Inflammatory macrophage treated with lipopolysaccharide for 1 hour (primary cell): ENCODE measurements around the gene CBFA2T3.

Experiments
- DNase-seq, 2 donors: peaks; one replicate each; pipeline ENCODE4 v3.0.0-alpha.2; 2020 to 2022

CBFA2T3 gene

DNA sequence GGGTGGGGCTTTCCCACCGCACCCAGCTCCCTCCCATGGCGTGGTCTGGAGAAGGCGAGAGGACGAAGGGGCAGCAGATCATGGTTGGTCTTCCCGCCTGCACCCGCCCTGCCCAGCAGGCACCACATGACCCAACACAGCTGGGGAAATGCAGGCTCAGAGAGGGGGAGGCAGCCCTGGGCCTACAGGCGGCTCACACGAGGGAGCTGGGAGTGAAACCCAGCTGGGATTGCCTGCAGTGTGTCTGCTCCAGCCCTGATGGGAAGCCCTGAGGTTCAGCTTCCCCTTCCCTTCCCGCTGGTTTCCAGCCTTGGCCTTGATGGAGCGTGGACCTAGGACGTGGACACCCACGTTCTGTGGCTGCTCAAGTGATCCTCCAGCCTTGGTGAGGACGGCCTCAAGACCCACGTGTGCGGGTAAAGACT, 90.6 kb downstream of the CBFA2T3 start:
- DNase-seq: no peak

DNA sequence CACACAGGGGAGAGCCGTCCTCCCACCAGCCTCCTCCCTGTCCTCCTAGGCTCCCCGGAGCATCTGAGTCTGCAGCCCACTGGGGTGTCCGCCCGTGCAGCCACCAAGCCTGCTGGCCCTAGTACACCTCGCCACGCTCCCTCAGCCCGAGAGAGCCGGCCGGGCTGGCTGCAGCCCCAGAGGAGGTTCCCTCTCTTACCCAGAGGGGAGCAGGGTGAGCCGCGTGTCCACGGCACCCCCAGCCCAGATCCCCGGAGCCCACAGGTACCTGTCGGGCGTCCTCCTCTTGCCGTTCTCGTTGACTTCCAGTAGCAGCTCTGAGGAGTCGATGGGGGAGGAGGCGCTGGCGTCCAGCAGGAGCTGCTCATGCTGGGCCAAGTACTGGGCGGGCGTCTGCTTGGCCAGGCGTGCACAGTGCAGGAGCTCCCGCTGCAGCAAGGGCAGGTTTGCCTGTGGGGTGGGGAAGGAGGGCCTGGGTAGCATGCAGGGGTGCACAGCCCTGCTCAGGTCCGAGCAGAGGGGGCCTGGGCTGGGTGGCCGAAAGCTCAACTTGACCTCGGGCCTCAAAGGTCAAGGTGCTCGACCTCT, 91.2 kb downstream of the CBFA2T3 start:
- no peak for DNase-seq

DNA sequence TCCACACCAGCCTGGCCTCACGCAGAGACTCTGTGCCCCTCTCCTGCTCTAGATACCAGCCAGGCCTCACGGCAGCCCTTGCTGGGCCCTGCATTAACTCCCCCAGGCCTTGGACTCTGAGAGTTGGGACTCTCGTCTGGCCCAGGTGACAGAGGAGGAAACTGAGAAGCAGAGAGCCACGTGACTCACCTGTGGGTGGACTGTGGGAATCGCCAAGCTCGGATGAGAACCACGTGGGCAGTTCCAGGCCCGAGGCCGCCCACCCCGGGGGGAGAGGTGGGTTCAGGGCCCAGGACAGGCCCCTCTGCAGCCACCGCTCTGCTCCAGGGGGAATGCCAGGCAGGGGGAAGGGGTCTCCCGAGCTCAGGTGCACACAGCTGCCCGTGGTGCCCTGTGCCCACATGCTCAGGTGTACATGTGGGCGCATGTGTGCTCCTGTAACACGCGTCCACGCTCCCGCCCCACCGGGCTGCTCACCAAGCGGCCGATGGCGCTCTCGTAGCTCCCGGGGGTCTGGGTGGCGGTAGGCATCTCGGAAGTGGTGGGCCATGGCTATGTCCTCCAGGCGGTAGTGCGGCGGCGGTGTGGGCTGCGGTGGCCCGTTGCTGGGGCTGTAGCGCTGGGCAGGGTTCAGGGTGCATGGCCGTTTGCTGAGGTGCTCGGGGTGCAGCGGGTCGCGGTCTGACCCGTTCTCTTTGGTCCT, 92.3 kb downstream of the CBFA2T3 start:
- no peak for DNase-seq

DNA sequence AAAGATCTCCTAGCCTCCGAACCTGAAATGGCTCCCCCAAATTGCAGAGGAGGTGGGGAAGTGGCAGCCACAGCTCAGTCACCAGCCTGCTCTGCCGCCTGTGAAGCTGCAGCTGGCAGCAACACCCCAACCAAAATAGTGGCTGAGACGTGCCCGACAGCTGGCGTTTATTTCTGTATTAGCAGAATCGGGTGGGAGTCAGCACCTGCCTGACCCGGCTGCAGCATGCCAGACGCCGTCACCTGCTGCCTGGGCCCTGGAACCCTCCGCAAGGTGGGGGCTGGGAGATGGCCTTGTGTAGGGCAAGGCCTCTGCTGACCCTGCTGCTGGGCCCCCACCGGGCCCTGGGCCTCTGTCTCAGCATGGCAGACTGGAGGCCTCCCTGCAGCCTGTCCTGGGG, 93.1 kb downstream of the CBFA2T3 start:
- DNase-seq: no peak

DNA sequence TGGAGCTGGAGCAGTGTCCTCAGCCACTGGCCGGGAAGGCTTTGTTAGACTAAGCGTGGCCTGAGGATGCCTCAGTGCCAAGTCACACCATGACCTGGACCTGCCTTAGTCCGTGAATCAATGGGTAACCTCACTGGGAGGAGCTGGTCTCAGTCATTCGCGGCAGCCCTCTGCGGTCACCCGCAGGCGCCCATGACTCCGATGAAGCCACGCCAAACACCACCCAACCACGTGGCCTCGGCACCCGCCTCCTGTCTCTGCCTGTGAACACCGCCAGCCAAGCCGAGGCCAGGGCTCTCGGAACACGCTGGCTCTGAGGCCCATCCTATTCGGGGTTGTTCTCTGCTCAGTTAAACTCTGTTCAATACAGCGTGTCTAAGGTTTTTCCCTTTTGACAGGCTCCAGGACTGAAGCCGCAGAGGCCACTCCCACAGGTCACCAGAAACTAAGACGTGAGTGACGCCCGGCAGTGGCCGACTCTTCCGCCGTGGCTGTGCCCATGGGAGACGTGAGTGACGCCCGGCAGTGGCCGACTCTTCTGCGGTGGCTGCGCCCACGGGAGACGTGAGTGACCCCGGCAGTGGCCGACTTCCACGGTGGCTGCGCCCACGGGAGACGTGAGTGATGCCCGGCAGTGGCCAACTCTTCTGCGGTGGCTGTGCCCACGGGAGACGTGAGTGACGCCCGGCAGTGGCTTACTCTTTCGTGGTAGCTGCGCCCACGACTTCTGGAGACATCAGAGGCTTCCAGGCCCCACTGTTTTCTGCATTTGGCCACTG, 93.7 kb downstream of the CBFA2T3 start:
- no peak for DNase-seq

DNA sequence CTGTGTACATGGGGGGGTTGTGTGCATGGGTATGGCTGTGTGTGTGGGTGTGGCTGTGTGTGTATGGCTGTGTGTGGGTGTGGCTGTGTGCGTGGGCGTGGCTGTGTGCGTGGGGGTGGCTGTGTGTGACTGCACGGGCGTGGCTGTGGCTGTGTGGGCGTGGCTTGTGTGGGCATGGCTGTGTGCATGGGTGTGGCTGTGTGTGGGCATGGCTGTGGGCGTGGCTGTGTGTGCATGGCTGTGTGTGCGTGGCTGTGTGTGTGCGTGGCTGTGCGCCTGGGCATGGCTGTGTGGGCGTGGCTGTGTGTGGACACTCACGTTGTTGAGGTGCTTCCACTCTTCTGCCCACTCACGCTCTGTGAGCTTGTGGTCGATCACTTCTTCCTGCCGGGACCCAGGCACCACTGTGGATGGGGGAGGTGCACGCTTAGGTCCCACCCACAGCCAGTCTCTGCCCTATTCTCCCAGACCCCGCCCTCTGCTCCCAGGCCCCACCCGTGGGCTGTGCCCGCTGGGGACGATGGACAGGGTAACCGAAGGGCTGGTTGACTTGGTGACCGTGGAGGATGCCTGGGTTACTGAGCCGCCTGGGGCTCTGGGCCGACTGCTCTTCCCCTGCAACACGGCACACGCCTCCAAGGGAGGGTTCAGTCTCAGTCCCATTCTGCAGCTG, 94.5 kb downstream of the CBFA2T3 start:
- no peak for DNase-seq

DNA sequence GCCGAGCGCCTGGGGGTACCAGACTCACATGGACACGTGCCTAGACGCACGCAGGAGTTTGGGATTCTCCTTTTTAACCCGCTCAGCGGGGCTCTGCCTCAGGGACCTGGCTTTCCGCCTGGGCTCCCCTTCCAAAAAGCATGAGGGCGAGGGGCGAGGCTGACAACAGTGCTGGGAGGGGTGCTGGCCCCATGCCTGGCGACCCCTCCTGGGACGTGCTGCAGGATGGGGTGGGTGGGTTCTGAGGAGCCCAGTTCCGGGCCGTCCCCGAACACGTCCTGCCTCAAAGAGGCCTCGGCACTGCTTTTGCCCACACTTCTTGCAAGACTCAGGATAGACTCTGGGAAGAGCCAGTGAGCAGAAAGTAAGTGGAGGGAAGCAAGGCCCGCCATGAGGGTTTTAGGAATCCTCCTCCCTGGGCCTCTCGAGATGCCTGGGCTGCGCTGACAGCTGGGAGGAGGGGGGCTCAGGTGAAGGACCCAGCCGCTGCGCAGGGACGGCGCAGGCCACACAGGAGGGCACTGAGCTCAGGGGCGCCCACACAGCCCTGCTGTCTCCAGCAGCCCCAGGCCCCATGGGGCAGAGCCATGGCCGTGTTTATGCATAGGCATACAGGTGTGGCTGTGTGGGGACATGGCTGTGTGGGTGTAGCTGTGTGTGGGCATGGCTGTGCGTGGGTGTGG, 95.2 kb downstream of the CBFA2T3 start:
- no peak for DNase-seq

DNA sequence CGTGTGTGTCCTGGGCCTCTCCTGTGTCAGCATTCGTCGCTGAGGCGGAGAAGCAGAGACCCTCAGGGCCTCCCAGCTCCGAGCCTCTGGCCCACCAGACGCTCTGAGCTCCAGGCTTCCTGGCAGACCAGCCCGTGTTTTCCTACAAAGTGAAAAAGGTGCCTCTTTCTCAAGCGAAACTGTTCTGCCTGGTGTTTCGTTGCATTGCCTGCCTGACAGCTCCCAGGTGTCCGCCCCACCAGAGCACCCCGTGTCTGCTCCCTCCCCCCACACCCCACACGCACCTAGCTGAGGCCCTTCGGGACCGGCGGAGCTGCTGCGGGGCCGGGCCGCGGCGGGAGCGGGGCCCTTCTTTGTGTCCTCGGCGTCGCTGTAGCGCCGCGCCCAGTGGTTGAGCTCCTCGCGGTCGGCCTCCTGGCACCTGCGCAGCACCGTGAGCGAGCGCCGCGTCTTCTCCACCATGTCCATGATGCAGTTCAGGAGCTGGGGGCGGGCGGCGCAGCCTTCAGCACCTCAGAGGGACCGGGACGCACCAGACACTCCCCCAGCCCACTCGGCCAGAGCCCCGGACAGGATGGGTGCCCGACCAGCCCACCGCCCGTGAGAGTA, 95.9 kb downstream of the CBFA2T3 start:
- DNase-seq: no peak

DNA sequence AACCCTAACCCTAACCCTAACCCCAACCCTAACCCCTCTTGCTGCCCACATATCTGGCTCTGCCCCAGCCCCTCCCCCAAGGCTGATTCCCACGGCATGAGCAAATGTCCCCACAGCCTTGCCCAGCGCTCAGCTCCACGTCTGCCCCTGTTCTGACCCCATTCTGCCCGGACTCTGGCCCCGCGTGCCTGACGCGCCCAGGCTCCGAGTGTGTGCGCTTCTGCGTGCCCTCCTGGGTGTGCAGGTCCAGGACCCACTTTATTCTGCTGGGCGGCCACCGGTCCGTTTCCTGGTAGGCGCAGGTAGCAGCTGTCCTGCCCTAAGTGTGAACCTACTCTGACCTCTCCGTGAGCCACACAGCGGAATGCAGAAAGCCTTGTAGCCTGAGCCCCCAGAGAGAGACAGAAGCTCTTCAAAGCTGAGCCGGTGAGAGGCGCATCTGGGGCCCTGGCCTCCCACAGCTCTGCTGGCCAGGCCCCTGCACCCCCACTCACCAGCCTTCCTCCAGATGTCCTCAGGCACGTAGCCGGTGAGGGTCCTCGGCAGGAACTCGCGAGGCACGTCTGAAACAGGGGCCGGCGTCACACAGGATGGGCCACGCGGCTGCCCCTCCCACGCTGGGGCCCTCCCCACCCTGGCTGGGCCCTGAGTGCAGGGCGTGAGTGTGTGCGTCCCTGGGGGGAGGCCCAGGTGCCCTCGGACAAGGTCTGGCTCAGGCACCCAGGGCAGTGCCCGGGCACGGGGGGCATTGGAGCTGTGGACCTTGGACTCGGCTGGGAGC, 96.6 kb downstream of the CBFA2T3 start:
- no peak for DNase-seq

DNA sequence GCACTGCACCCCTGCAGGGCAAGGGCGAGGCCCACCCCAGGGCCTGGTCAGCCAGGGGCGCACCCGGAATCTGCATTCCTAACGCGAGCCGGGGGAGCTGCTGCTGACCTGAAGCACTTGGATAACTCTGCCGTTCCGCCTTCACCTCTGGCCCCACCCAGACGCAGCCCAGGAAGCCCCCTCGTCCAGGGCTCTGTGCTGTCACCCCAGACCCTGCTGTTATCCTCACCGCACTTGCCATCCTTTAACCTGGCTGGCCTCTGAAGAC, 97.3 kb downstream of the CBFA2T3 start:
- DNase-seq: no peak

DNA sequence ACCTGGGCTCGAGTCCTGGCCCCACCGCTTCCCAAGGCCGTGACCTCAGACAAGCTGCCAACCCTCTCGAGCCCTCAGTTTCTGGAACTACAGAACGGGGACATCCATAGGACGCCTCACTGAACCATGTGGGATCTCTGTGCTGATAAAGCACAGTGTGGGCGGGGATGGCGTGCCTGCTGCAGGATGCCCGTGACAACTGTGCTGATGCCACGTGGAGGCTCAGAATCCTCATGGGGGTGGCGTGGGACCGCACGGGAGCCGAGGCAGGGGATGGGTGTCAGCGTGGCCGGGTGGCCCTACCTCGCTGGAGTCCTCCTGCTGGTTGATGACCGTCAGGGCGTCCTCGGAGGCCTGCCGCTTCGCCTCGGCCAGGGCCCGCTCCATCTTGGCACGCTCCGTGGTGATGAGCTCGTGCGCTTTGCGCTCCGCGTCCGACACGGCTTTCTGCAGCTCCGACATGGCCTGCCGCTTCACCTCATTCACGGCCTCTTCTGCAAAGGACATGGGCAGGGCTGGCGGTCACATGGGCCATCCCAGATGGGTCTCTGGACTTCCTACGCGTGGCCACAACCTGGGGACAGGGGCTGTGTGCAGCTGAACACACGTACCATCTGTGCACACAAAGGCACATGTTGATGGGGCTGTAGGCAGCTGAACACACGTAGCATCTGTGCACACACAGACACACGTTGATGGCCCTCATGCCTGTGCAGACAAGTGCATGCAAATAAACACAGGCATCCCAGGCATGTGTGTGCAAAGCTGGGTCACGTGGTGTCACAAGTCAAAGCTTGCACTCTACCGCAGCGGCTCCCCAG, 97.8 kb downstream of the CBFA2T3 start:
- no peak for DNase-seq

DNA sequence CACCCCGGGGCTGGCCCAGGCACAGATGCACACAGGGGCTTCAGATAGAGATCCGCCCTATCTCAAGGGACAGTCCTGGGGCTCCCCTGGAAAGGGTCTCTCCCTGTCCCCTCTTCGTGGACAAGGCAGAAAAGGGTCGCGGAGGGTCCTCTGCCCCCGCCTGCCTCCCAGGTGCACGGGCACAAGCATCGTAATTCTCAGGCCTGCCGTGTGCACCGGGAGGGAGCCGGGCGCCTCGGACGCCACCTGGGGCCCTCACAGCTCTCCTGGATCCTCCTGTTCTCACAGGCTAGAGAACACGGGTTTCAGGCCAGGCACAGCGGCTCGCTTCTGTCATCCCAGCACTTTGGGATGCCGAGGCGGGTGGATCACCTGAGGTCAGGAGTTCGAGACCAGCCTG, 98.7 kb downstream of the CBFA2T3 start:
- no peak for DNase-seq

DNA sequence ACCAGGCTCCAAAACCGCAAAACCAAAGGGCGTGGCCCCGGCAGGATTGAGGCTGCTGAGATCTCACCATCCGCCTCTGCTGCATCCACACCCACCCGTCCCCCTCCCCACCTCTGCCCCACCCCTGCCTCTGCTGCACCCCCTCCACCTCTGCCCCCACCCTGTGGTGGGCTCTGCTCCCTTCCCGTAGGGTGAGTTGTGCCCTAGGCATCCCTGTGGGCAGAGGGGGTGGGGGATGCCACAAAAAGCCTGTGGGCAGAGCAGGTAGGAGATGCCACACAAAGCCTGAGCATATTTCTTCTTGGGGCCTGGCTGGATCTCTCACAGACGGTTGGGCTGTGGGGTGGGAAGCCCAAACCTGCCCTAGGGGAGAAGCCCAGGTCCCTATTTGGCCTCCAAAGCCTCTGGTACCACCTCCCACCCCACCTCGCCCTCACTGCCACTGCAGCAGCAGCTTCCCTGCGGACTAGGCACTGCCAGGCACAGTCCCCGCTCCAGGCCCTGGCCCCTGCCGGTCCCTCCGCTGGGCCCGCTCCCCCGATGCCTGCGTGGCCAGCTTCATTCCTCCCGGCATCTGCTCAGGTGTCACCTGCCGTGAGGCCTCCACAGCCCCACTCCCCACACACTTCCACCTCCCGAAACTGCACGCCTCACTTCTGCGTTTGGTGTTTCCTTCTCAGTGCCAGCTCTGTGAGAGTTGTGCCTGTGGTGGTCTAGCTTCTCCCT, 99.3 kb downstream of the CBFA2T3 start:
- DNase-seq: no peak

DNA sequence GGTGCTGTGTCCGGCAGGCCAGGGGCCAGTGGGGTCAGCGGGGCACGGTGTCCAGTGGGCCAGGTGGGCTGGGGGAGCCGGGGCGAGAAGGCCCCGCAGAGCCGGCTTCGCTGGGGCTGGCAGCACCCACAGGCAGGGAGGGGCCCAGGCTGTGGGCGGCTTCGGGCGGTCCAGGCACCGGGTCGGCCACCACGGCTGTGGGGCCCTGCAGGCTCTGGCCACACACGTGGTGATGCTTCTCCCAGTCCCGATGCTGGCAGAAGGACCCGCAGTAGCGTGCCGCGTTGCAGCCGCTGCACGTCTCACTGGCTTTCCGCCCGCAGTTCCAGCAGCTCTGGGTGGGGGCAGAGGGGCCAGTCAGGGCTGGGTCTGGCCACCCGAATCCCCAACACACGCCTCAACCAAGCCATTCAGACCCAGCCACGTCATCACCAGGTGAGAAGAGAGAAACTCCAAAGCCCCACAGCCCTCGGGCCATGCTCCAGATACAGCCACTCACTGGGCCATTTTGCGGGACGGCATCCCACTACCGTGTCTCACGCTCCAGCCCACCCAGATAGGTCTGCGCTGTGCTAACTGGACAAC, 100.0 kb downstream of the CBFA2T3 start:
- DNase-seq: no peak

DNA sequence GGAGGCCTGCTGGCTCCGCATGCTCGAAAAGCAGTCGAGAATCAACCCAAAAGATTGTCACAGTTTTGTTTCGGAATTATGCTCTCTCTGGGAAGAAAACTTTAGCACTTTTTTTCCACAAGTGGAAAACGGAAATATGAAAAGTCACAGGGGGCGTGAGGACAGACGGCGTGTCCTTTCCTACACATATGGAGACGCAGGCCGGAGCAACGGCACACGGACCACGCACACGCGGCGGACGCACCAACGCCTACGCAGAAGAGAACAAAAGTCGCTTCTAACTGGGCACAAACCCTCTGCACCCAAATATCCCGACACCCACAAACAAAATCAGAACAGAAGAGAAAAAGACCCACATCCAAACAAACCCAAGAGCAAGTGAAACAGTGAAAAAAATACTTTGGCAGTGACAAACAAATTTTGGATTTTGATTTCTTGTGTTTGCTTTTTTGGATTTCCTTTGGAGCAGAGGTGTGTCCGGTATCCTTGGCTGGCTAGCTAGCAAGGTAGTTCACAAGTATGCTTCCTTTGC, 101.2 kb downstream of the CBFA2T3 start:
- DNase-seq: no peak

DNA sequence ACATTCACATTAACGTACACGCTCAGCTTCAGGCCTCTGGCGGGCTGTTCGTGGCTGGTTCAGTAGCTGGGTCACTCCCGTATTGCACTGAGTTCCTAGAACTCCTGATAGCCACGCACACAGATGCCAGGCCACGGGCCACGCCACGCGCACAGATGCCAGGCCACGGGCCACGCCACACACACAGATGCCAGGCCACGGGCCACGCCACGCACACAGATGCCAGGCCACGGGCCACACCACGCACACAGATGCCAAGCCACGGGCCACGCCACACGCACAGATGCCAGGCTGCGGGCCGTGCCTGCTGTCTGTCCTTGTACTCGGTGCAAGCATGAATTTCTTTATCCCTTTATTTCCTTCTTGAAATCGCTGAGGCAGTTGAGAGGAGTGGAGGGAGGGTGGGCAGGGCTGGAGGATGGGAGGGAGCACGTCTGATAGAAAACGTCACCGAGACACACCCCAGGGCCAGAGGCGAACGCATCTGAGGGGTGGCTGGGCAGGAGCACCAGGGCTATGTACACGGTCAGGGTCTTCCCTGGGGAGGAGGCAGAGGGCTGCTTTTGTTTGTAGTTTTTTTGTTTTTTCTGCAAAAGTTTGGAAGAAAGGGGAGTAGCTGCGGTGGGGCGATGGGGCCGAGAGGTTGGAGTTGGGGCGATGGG, 101.9 kb downstream of the CBFA2T3 start:
- no peak for DNase-seq

DNA sequence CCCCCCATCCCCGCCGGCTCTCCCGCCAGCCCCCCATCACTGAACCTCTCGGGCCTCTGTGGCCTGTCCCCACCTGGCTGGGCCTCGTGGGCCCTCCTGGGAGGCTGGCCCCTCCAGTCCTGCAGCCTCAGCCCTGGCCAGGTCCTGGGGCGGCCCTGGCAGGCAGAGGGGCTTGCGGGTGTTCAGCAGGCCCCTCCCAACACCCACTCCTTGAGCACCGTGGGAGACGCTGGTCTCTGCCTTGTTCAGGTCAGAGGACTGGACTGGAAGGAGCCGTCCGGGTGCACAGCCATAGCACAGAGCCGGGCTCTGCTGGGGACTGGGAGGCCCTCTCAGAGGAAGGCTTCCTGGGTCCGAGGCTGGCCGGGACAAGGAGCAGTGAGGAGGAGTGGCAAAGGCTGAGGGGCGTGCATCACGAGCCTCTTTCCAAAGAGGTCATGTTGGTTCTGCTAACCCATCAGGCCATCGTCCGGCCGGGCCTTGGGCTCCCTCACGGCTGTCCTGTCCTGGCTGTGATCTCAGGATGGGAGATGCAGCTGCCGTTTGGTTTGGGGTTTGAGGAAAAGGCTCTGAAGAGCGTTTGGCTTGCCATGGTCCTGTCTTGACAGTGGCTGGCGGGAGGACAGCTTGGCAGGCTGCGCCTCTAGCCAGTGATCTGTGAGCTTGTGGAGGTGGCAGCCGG, 104.2 kb downstream of the CBFA2T3 start:
- no peak for DNase-seq

DNA sequence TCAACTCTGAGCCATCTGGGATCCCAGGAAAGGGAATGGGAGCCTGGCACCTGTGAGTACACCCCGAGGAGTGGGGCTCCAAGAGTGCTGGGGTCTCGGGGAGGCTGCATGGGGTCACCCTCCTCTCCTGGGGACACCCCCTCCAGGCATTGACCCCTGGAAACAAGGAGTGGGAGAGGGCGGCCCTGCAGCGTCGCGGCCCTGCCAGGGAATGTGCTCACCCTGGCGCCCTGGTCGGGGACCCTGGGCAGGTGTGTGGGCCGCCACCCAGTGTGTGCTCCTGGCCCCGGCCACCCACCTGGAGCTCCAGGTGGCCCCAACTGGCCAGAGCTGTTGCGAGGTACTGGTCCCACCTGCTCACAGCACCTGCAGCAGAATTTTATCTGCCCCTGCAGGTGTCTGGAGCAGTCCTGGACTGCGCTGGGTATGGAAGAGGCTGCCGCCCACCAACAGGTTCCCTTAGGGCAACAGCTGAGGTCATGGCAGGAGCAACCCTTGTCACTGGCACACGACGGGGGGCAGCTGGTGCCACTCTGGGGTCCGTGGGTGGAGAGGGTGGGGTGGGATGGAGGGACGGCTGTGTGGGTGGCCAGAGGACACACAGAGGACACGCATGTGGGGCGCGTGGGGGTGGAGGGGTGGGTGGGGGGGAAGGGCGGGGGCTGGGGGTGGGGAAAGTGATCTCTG, 105.1 kb downstream of the CBFA2T3 start:
- DNase-seq: no peak
